ENCODE data around the gene KPNA6.
A peak's percentile ranks its signal among the peaks of the same experiment; 100 is the strongest.

KPNA6 gene

DNA sequence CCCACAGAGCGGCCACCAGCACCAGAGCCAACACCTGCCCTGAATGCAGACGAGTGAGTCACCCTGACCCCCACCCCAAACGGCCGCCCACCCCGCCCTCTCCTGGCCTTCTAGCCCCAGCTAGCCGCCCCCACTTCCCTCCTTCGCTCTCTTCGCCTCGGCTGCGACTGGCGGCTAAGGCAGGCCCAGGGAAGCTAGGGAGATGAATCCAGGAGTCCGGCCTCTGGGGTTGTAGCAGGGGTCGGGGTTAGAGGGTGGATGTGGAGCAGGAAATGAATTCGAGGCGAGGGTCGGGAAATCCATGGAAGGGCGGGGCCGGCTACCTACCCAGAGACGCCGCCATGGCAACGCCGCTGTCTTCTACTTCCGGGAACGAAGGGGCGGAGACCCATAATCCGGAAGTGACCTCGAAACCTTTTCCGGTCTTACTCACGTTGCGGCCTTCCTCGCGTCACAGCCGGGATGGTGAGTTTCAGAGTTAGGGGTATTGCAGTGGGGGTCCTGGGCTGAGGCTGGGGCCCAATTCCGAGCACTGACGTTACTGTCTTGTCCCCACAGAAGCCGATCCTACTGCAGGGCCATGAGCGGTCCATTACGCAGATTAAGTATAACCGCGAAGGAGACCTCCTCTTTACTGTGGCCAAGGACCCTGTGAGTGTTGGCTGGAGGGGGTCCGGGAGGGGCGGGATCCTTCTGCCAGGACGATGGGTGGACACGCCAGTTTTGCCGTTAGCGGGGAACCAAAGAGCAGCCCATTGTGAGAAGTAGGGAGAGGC is 114.3 kb downstream of the KPNA6 start, which contains the start of the genes EIF3I and TMEM234:
EIF3I (plus strand) TSS at position 428 of the 776 bp plus-strand sequence; CDS start at position 463, 35 bp downstream.
TMEM234 (minus strand) TSS at position 374 of the 776 bp plus-strand sequence; CDS start at position 343, 31 bp downstream.
- peak; percentile 97 for DNase-seq (ENCODE audit: low spot score)
- in situ Hi-C loops (cut with MboI; ENCODE audit: low sequenced_read_pairs, unreplicated experiment): no loop called here
- TF ChIP-seq, protein P1, sequence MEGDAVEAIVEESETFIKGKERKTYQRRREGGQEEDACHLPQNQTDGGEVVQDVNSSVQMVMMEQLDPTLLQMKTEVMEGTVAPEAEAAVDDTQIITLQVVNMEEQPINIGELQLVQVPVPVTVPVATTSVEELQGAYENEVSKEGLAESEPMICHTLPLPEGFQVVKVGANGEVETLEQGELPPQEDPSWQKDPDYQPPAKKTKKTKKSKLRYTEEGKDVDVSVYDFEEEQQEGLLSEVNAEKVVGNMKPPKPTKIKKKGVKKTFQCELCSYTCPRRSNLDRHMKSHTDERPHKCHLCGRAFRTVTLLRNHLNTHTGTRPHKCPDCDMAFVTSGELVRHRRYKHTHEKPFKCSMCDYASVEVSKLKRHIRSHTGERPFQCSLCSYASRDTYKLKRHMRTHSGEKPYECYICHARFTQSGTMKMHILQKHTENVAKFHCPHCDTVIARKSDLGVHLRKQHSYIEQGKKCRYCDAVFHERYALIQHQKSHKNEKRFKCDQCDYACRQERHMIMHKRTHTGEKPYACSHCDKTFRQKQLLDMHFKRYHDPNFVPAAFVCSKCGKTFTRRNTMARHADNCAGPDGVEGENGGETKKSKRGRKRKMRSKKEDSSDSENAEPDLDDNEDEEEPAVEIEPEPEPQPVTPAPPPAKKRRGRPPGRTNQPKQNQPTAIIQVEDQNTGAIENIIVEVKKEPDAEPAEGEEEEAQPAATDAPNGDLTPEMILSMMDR (IDR thresholded peaks at IDR 0.05; ENCODE audit: borderline replicate concordance, control extremely low read depth, extremely low read depth, insufficient read depth, missing control alignments): no peak

DNA sequence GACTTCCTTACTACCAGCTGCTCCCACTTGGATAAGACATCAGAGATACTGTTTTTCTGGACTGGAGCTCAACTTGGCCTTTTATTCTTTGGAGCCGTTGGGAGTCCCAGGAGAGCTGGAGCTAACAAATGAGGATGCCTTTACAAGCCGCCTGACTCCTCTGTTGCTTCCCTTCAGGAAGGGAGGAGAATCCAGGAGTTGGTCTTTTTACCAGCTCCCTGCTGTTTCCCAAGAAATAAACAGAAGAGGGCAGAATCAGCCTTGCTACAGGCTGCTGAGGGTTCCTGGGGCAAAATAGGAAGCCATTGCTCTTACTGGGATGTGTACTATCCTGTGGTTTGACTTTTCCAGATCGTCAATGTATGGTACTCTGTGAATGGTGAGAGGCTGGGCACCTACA is 115.8 kb downstream of the KPNA6 start:
- in situ Hi-C loops (cut with MboI; ENCODE audit: low sequenced_read_pairs, unreplicated experiment): no loop called here
- TF ChIP-seq, protein P1 (IDR thresholded peaks at IDR 0.05; ENCODE audit: borderline replicate concordance, control extremely low read depth, extremely low read depth, insufficient read depth, missing control alignments): no peak
- DNase-seq (ENCODE audit: low spot score): no peak

DNA sequence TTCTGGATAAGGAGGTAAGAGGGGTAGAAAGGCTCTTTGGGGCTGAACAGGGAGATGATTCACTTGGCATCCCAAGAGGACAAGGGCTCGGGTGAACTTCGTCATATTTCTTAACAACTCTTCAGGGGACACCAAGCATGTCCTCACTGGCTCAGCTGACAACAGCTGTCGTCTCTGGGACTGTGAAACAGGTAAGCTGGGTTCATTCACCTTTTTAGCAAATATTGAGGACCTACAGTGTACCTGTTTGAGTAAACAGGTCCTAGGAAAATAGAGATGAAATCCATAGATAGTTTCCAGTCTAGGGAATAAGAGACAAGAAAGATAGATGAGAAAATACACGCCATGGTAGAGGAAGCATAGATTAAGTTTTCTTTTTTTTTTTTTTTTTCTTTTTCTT is 116.4 kb downstream of the KPNA6 start:
- DNase-seq (ENCODE audit: low spot score): no peak
- in situ Hi-C loops (cut with MboI; ENCODE audit: low sequenced_read_pairs, unreplicated experiment): no loop called here
- TF ChIP-seq, protein P1 (IDR thresholded peaks at IDR 0.05; ENCODE audit: borderline replicate concordance, control extremely low read depth, extremely low read depth, insufficient read depth, missing control alignments): no peak

All from GM13976 (cell line).